HCT116 (cell line): ENCODE results near the gene BTN1A1. TPM values are rescaled to one million over a fixed set of nuclear protein-coding genes. Genes with fewer than 3 reads are reported as not detected.

Experiments
- ATAC-seq: fragments of 200-7000 bp; cut with Tn5 transposase; 2 replicates; pipeline ENCODE4 v1.9.1; 2020; ENCODE audit warnings: mild to moderate bottlenecking, moderate library complexity
- BruUV-seq: library from RNA; stranded (reverse); fragments of 400-500 nt; replicated peaks from 2 replicates; lab custom pipeline; 2021; lab: Mats Ljungman, UMichigan
- CTCF ChIA-PET: fragments of 300-600 bp; sonication (Branson Sonifier 250); formaldehyde crosslinking; loops from one replicate; lab custom pipeline; 2021; ENCODE audit warnings: antibody characterized with exemption; lab: Charles Lee
- POLR2A ChIA-PET: fragments of 300-600, 350-600 bp; sonication (Branson Sonifier 250); formaldehyde crosslinking; loops from one replicate; lab custom pipeline; 2021; ENCODE audit warnings: antibody characterized with exemption; lab: Charles Lee
- RAD21 ChIA-PET, 2 experiments: fragments of 300-600 bp; sonication (Branson Sonifier 250); formaldehyde crosslinking; loops; one replicate each; lab custom pipeline; 2023; ENCODE audit warnings: low total read pairs in 2 of 2; ENCODE audit not compliant: uncharacterized antibody in 2 of 2, unreplicated experiment in 2 of 2, low non-redundant PET in 1 of 2; lab: Charles Lee
- DNase-seq: peaks from one replicate; pipeline ENCODE4 v3.0.0-alpha.2; 2010; ENCODE audit warnings: low read depth, low spot score
- H2AFZ ChIP-seq: fragments of 200-600 bp; shearing (Covaris generic), sonication (generic); 2 replicates; pipeline ENCODE4 v1.6.1; 2017; ENCODE audit warnings: low read depth, mixed run types, mixed read lengths, antibody characterized with exemption, low read length; ENCODE audit not compliant: poor library complexity, severe bottlenecking
- H3K27ac ChIP-seq: 2 replicates; pipeline ENCODE4 v1.5.1; 2012; ENCODE audit warnings: low read depth, low read length
- H3K27me3 ChIP-seq: fragments of 200-600 bp; sonication (generic); 2 replicates; pipeline ENCODE4 v1.6.1; 2016; ENCODE audit warnings: mixed run types, low read length, mixed read lengths; ENCODE audit not compliant: insufficient read depth
- H3K36me3 ChIP-seq, 2 experiments: fragments of 200-500 bp in 1 of 2; fragments of 200-600 bp in 1 of 2; sonication (Bioruptor generic) in 1 of 2; sonication (generic) in 1 of 2; 2 replicates each; pipeline versions ENCODE4 v1.5.1 to v1.6.1; 2014 to 2016; ENCODE audit warnings: low read length in 2 of 2, inconsistent platforms in 1 of 2, mixed read lengths in 1 of 2, mixed run types in 1 of 2; ENCODE audit not compliant: insufficient read depth in 2 of 2, control insufficient read depth in 1 of 2
- H3K4me1 ChIP-seq, 2 experiments: fragments of 200-600 bp in 1 of 2; sonication (generic) in 1 of 2; 2 replicates each; pipeline versions ENCODE4 v1.5.1 to v1.6.1; 2012 to 2017; ENCODE audit warnings: low read length in 2 of 2, inconsistent platforms in 1 of 2, mild to moderate bottlenecking in 1 of 2, mixed read lengths in 1 of 2, mixed run types in 1 of 2, moderate library complexity in 1 of 2; ENCODE audit not compliant: insufficient read depth in 2 of 2, control insufficient read depth in 1 of 2
- H3K4me2 ChIP-seq: fragments of 200-600 bp; sonication (generic); 2 replicates; pipeline ENCODE4 v1.6.1; 2017; ENCODE audit warnings: mixed run types, low read length, mixed read lengths
- H3K4me3 ChIP-seq, 2 experiments: fragments of 200-600 bp in 1 of 2; sonication (generic) in 1 of 2; replicated peaks in 1 of 2; 2 replicates each; pipeline ENCODE4 v1.5.1; 2011 to 2016; ENCODE audit warnings: low read length in 2 of 2, control low read depth in 1 of 2, low read depth in 1 of 2, mild to moderate bottlenecking in 1 of 2, mixed read lengths in 1 of 2, mixed run types in 1 of 2
- H3K79me2 ChIP-seq: fragments of 200-600 bp; sonication (generic); 2 replicates; pipeline ENCODE4 v1.6.1; 2017; ENCODE audit warnings: mild to moderate bottlenecking, mixed run types, low read length, moderate library complexity, mixed read lengths; ENCODE audit not compliant: insufficient read depth
- H3K9ac ChIP-seq: fragments of 200-600 bp; sonication (generic); 2 replicates; pipeline ENCODE4 v1.6.1; 2016; ENCODE audit warnings: low read length, mixed read lengths
- H3K9me2 ChIP-seq: fragments of 200-600 bp; sonication (generic), shearing (Covaris generic); 2 replicates; pipeline ENCODE4 v1.6.1; 2017; ENCODE audit warnings: mixed run types, mild to moderate bottlenecking, moderate library complexity; ENCODE audit not compliant: insufficient read depth
- H3K9me3 ChIP-seq, 2 experiments: fragments of 200-500 bp in 1 of 2; fragments of 200-600 bp in 1 of 2; sonication (Bioruptor generic) in 1 of 2; sonication (generic) in 1 of 2; 2 replicates each; pipeline ENCODE4 v1.6.1; 2014 to 2017; ENCODE audit warnings: low read length in 2 of 2, mixed read lengths in 2 of 2, inconsistent platforms in 1 of 2, low read depth in 1 of 2, mild to moderate bottlenecking in 1 of 2, mixed run types in 1 of 2, moderate library complexity in 1 of 2; ENCODE audit not compliant: control insufficient read depth in 1 of 2, insufficient read depth in 1 of 2
- H4K20me1 ChIP-seq: fragments of 200-600 bp; sonication (generic), shearing (Covaris generic); 2 replicates; pipeline ENCODE4 v1.6.1; 2017; ENCODE audit warnings: mixed run types, mild to moderate bottlenecking, moderate library complexity; ENCODE audit not compliant: insufficient read depth
- CTCF ChIP-seq, 3 experiments: fragments of 200-600 bp in 1 of 3; sonication (generic) in 1 of 3; IDR thresholded peaks in 2 of 3; conservative IDR thresholded peaks in 1 of 3; 2 replicates each; pipeline ENCODE4 v1.5.1; 2012 to 2017; ENCODE audit warnings: low read depth in 2 of 3, low read length in 2 of 3, antibody characterized with exemption in 1 of 3, borderline replicate concordance in 1 of 3, control low read depth in 1 of 3, mild to moderate bottlenecking in 1 of 3, mixed read lengths in 1 of 3, mixed run types in 1 of 3, moderate library complexity in 1 of 3; ENCODE audit not compliant: insufficient read depth in 1 of 3
- EZH2phosphoT487 ChIP-seq: fragments of 200-600 bp; IDR thresholded peaks from 2 replicates; pipeline ENCODE4 v1.6.1; 2018; ENCODE audit warnings: antibody characterized with exemption, borderline replicate concordance
- JUND ChIP-seq: IDR thresholded peaks from 2 replicates; pipeline ENCODE4 v1.6.1; 2012
- SIN3A ChIP-seq: IDR thresholded peaks from 2 replicates; pipeline ENCODE4 v1.6.1; 2012; ENCODE audit warnings: low read depth
- YY1 ChIP-seq: IDR thresholded peaks from 2 replicates; pipeline ENCODE4 v1.6.1; 2011; ENCODE audit warnings: low read length, low read depth, moderate library complexity, mild to moderate bottlenecking; ENCODE audit not compliant: insufficient replicate concordance; ENCODE audit errors: extremely low read depth
- ZBTB33 ChIP-seq: IDR thresholded peaks from 2 replicates; pipeline ENCODE4 v1.6.1; 2011; ENCODE audit warnings: mild to moderate bottlenecking, low read length, moderate library complexity; ENCODE audit not compliant: insufficient replicate concordance; ENCODE audit errors: extremely low read depth
- ZFX ChIP-seq: fragments of 450-650 bp; IDR thresholded peaks from 2 replicates; pipeline ENCODE4 v1.6.1; 2017
- intact Hi-C: fragments of 100-400 bp; cut with micrococcal nuclease; formaldehyde crosslinking; loops from 2 replicates; pipeline ENCODE4 v1.10.0; 2022
- total RNA-seq: library from RNA; stranded (reverse); gene quantifications from one replicate; pipeline ENCODE4 v1.2.1, GENCODE V29; 2021; ENCODE audit not compliant: unreplicated experiment
- TF ChIP-seq, protein P1 (sequence below): IDR thresholded peaks from 2 replicates; pipeline ENCODE4 v1.6.1; 2012; ENCODE audit warnings: low read depth

The BTN1A1 gene
- total RNA-seq, 1 experiment from 2014 or later: 0.32 TPM

DNA sequence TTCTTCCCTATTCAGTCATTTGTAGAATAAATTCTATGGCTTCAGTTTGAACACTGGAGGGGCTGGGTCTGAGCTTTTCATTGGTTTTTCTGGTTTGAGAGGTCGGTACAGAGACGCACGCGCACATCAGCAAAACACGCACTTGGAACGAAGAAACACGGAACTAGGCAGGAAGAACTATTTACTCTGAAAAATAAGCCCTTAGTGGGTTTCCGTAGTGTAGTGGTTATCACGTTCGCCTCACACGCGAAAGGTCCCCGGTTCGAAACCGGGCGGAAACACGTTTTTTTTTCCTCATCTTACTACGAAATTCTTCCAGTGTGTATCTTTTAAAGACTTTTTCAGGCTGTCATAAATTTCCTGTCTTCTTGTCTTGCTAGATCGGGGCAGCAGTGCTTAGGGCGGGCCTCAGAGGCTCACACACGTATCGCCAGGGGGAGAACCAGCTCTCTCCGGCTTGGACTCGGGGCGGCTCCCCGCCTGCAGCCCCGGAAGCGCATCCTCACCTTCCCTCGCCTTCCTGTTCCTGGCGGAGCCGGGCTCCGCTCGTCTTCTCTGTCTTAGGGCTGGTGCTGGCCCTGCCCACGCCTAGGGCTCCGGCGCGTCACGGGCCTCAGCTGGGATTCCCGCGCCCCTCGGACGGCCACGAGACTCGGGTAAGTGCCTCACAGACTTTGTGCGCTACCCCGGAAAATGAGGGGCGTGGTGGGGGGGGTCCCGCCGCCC is 37.9 kb downstream of the BTN1A1 start, which contains the start of gene HMGN4 (continued):
- TF ChIP-seq, protein P1, sequence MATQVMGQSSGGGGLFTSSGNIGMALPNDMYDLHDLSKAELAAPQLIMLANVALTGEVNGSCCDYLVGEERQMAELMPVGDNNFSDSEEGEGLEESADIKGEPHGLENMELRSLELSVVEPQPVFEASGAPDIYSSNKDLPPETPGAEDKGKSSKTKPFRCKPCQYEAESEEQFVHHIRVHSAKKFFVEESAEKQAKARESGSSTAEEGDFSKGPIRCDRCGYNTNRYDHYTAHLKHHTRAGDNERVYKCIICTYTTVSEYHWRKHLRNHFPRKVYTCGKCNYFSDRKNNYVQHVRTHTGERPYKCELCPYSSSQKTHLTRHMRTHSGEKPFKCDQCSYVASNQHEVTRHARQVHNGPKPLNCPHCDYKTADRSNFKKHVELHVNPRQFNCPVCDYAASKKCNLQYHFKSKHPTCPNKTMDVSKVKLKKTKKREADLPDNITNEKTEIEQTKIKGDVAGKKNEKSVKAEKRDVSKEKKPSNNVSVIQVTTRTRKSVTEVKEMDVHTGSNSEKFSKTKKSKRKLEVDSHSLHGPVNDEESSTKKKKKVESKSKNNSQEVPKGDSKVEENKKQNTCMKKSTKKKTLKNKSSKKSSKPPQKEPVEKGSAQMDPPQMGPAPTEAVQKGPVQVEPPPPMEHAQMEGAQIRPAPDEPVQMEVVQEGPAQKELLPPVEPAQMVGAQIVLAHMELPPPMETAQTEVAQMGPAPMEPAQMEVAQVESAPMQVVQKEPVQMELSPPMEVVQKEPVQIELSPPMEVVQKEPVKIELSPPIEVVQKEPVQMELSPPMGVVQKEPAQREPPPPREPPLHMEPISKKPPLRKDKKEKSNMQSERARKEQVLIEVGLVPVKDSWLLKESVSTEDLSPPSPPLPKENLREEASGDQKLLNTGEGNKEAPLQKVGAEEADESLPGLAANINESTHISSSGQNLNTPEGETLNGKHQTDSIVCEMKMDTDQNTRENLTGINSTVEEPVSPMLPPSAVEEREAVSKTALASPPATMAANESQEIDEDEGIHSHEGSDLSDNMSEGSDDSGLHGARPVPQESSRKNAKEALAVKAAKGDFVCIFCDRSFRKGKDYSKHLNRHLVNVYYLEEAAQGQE: no peak

- H3K36me3 ChIP-seq: 0 out of 4 replicates have a peak, but pooled peaks cover 0 to 5% of the 10 kb centered on the region in 2 experiments
- peak overlapping the region; percentile 87 for H3K9ac ChIP-seq
- no peaks in the 10 kb centered on the region for H3K9me2 ChIP-seq
- POLR2A ChIA-PET: interaction anchor here (0.9 to 1.6 kb wide), 4 partner anchors 12 to 197 kb away, joined by 3 to 7 read pairs (median 3); no protein-coding TSS in a partner anchor
- H3K4me3 ChIP-seq: peak overlapping the region; percentile 74 to 89
- H3K27ac ChIP-seq: peak overlapping the region; percentile 72
- no peak overlapping the region for H2AFZ ChIP-seq
- TSS peak; percentile 49 for BruUV-seq
- H3K4me2 ChIP-seq: peak overlapping the region; percentile 90
- no peak for DNase-seq
- TF ChIP-seq SIN3A: no peak
- no peak for TF ChIP-seq ZBTB33
- no peak for TF ChIP-seq CTCF (IDR thresholded peaks at IDR 0.05 in 2 of 3, conservative IDR thresholded peaks at IDR 0.05 in 1 of 3; ENCODE audit: borderline replicate concordance in 1 of 3, insufficient read depth in 1 of 3, low read depth in 2 of 3, low read length in 2 of 3)
- TF ChIP-seq JUND: no peak
- TF ChIP-seq EZH2phosphoT487: no peak
- TF ChIP-seq ZFX: peak; percentile 80
- no peak for TF ChIP-seq YY1
- H4K20me1 ChIP-seq: no peaks in the 10 kb centered on the region
- ATAC-seq: peak; percentile 9
- H3K27me3 ChIP-seq: no peaks in the 10 kb centered on the region
- CTCF ChIA-PET: no interaction called here
- H3K4me1 ChIP-seq: peaks cover 14 to 46% of the 10 kb centered on the region in 2 experiments
- H3K9me3 ChIP-seq: no peaks in the 10 kb centered on the region
- intact Hi-C loops: loop anchor here (2.0 to 10.0 kb wide), 3 partner anchors 14 to 364 kb away; no protein-coding TSS in a partner anchor
- peaks cover 51% of the 10 kb centered on the region for H3K79me2 ChIP-seq
- RAD21 ChIA-PET: interaction anchor here (1.0 to 2.0 kb wide), 3 partner anchors 57 to 197 kb away, joined by 3 to 10 read pairs (median 5); no protein-coding TSS in a partner anchor
Measured at GRCh38 chr6:26538572-26538902, 38.4 kb downstream of the BTN1A1 start.
